GM12872 (cell line): ENCODE results near the gene CTDSP2.

Experiments
- CTCF ChIP-seq: IDR thresholded peaks from 3 replicates; pipeline ENCODE4 v1.5.1; 2011; ENCODE audit warnings: low read depth, mild to moderate bottlenecking, low read length, moderate library complexity; ENCODE audit not compliant: insufficient read depth

Gene CTDSP2

GRCh38 chr12:57891542-57892228, 45.2 kb upstream of the CTDSP2 start:
- no peak for TF ChIP-seq CTCF

DNA sequence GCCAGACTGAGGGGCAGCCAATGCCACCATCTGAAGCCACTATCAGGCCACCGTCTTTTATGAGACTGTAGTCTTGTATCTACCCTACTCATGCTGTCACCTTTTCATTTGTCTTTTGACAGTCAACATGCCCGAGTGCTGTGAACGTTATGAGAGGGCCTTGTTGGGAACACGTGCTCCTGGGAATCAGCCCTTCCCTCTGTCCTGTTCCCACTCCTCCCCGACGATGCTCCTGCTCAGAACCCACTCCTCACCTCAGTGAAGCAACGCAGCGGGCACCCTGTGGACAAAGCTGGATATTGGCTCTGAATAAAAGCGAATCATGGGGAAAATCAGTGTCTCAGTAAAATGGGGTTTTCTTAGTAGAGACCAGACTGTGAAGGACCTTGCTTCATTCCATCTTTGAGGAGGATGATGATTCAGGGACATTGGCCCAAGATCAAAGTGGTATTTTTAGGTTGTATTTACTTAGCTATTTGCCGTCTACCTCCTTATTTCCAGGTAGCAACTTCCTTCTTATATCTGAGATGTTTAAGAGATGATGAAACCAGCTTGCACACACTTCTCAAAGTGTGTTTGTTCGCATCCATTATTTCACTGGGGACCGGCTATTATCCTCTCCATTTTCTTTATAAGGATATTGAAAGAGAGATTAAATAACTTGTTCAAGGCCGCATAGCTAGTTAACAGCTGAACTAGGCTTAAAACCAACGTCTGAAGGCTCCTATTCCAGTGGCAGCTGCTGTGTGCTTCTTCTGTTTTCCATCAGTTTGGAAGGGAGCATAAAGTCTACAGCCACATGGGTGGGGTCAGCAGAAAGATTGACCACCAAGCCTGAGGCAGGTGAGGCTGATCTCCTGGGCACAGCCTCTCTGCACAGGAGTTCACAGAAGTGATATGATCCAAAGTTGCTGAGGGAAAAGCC, 43.9 kb upstream of the CTDSP2 start:
- TF ChIP-seq CTCF, result no peak

DNA sequence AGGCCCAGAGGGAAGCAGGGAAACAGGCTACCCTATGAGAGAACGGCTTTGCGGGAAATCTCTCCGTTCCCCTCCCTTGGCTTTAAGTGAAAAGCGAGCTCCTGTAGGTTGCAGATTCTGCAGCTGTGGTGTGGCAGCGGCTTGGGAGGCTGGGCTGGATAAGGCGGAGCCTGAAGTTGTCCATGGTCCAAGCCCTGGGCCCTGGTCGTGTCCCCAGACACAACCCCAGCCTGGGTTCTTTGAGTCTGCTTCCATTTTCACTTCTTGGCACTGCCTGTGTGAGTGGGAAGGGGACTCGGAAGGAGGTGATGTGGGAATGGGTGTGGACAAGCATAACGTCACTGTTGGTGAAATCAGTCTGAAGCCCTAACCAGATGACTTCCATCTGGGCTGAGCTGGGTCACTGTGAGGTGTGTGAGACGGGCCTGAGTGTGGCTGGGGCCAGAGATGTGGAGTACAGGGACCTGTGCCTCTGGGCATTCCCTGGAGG, 43.0 kb upstream of the CTDSP2 start:
- TF ChIP-seq CTCF, result no peak

- TF ChIP-seq CTCF, result no peak
Measured at GRCh38 chr12:57888409-57889157, 42.1 kb upstream of the CTDSP2 start.

GRCh38 chr12:57887631-57888408, 41.3 kb upstream of the CTDSP2 start:
- no peak for TF ChIP-seq CTCF

- no peak for TF ChIP-seq CTCF
Measured at GRCh38 chr12:57886542-57886941, 40.0 kb upstream of the CTDSP2 start.
